H1 (cell line): ENCODE results near the gene CIZ1. TPM values are rescaled to one million over a fixed set of nuclear protein-coding genes. Genes with fewer than 3 reads are reported as not detected.

ENCODE experiments used
- CTCF ChIA-PET: fragments of 300-600 bp; sonication (Branson Sonifier 250); formaldehyde crosslinking; loops from one replicate; lab custom pipeline; 2021; ENCODE audit not compliant: partially characterized antibody; lab: Charles Lee
- POLR2A ChIA-PET: fragments of 300-600 bp; sonication (Branson Sonifier 250); formaldehyde crosslinking; loops from one replicate; lab custom pipeline; 2021; ENCODE audit warnings: inconsistent platforms; ENCODE audit not compliant: partially characterized antibody; lab: Charles Lee
- DNase-seq, 2 experiments: peaks; one replicate each; pipeline versions ENCODE4 v3.0.0 to v3.0.0-alpha.2; 2010 to 2022; ENCODE audit warnings: low spot score in 2 of 2, low read depth in 1 of 2, mixed read lengths in 1 of 2
- FAIRE-seq: peaks from 2 replicates; lab custom pipeline; 2011; peaks lifted over from hg19 to GRCh38; lab: Jason Lieb, UNC
- H2AFZ ChIP-seq: 2 replicates; pipeline ENCODE4 v1.8.1; 2012; ENCODE audit warnings: low read length, inconsistent platforms
- H2AK5ac ChIP-seq: 2 replicates; pipeline ENCODE4 v1.6.1; 2013; ENCODE audit warnings: low read depth, low read length
- H2BK120ac ChIP-seq: replicated peaks from 2 replicates; pipeline ENCODE3; 2013; ENCODE audit warnings: low read depth, low read length, inconsistent platforms
- H2BK12ac ChIP-seq: 2 replicates; pipeline ENCODE4 v1.6.1; 2013; ENCODE audit warnings: low read depth, low read length
- H2BK15ac ChIP-seq: 2 replicates; pipeline ENCODE4 v1.6.1; 2013; ENCODE audit warnings: low read length
- H2BK20ac ChIP-seq: 2 replicates; pipeline ENCODE4 v1.6.1; 2013; ENCODE audit warnings: low read length
- H2BK5ac ChIP-seq: 2 replicates; pipeline ENCODE4 v1.6.1; 2013; ENCODE audit warnings: low read depth, low read length
- H3K14ac ChIP-seq: 2 replicates; pipeline ENCODE4 v1.6.1; 2013; ENCODE audit warnings: inconsistent platforms; ENCODE audit not compliant: insufficient read length
- H3K18ac ChIP-seq: 2 replicates; pipeline ENCODE4 v1.6.1; 2013; ENCODE audit warnings: low read length; ENCODE audit errors: extremely low read depth
- H3K23ac ChIP-seq: 2 replicates; pipeline ENCODE4 v1.6.1; 2013; ENCODE audit warnings: inconsistent platforms; ENCODE audit not compliant: insufficient read length
- H3K23me2 ChIP-seq: 2 replicates; pipeline ENCODE4 v1.6.1; 2013; ENCODE audit warnings: low read depth, low read length
- H3K27ac ChIP-seq: 2 replicates; pipeline ENCODE4 v1.6.1; 2011; ENCODE audit warnings: low read depth, low read length, inconsistent platforms
- H3K27me3 ChIP-seq, 4 experiments: replicated peaks in 1 of 4; 1 replicate in 1 of 4; 2 replicates in 3 of 4; pipeline versions ENCODE4 v1.6.1 to v1.8.1; 2011 to 2013; ENCODE audit warnings: low read length in 3 of 4, mild to moderate bottlenecking in 3 of 4, inconsistent platforms in 2 of 4, mixed read lengths in 2 of 4, moderate library complexity in 1 of 4; ENCODE audit not compliant: control insufficient read depth in 3 of 4, insufficient read depth in 3 of 4; ENCODE audit errors: extremely low read depth in 1 of 4
- H3K36me3 ChIP-seq, 4 experiments: 2 replicates each; pipeline versions ENCODE4 v1.6.1 to v1.8.1; 2011 to 2013; ENCODE audit warnings: mild to moderate bottlenecking in 4 of 4, low read length in 3 of 4, moderate library complexity in 2 of 4, control low read depth in 1 of 4, inconsistent platforms in 1 of 4; ENCODE audit not compliant: insufficient read depth in 4 of 4, control insufficient read depth in 2 of 4
- H3K4ac ChIP-seq: replicated peaks from 2 replicates; pipeline ENCODE3; 2013; ENCODE audit warnings: low read length, low read depth, mixed read lengths, inconsistent platforms; ENCODE audit not compliant: insufficient read length
- H3K4me1 ChIP-seq, 4 experiments: replicated peaks in 1 of 4; 1 replicate in 1 of 4; 2 replicates in 3 of 4; pipeline versions ENCODE4 v1.6.1 to v1.8.1; 2011 to 2013; ENCODE audit warnings: low read length in 3 of 4, inconsistent platforms in 2 of 4, mixed read lengths in 1 of 4; ENCODE audit not compliant: insufficient read depth in 4 of 4, control insufficient read depth in 3 of 4
- H3K4me2 ChIP-seq, 2 experiments: 2 replicates each; pipeline versions ENCODE4 v1.6.1 to v1.8.1; 2011 to 2013; ENCODE audit warnings: low read depth in 2 of 2, low read length in 2 of 2, control low read depth in 1 of 2, inconsistent platforms in 1 of 2, mild to moderate bottlenecking in 1 of 2; ENCODE audit not compliant: insufficient read depth in 1 of 2
- H3K4me3 ChIP-seq, 4 experiments: fragments of 200-600, 300-600 bp in 1 of 4; sonication (generic), shearing (Covaris generic), sonication (Bioruptor Twin) in 1 of 4; 2 replicates each; pipeline versions ENCODE4 v1.5.1 to v1.8.1; 2011 to 2016; ENCODE audit warnings: low read length in 4 of 4, low read depth in 3 of 4, control low read depth in 2 of 4, inconsistent platforms in 2 of 4, mild to moderate bottlenecking in 2 of 4, mixed read lengths in 1 of 4, moderate library complexity in 1 of 4; ENCODE audit not compliant: insufficient read depth in 2 of 4; ENCODE audit errors: extremely low read depth in 1 of 4
- H3K56ac ChIP-seq: replicated peaks from 2 replicates; pipeline ENCODE3; 2013; ENCODE audit warnings: low read depth, mild to moderate bottlenecking, mixed read lengths, low read length, inconsistent platforms; ENCODE audit not compliant: insufficient read length
- H3K79me1 ChIP-seq: 2 replicates; pipeline ENCODE4 v1.6.1; 2013; ENCODE audit warnings: low read depth, low read length, control low read depth
- H3K79me2 ChIP-seq, 2 experiments: 2 replicates each; pipeline versions ENCODE4 v1.6.1 to v1.8.1; 2012 to 2013; ENCODE audit warnings: low read length in 2 of 2, mild to moderate bottlenecking in 2 of 2, inconsistent platforms in 1 of 2; ENCODE audit not compliant: insufficient read depth in 2 of 2, control insufficient read depth in 1 of 2
- H3K9ac ChIP-seq, 4 experiments: replicated peaks in 1 of 4; 1 replicate in 1 of 4; 2 replicates in 3 of 4; pipeline versions ENCODE4 v1.6.1 to v1.8.1; 2011 to 2013; ENCODE audit warnings: low read depth in 3 of 4, low read length in 3 of 4, control low read depth in 2 of 4, mild to moderate bottlenecking in 2 of 4, moderate library complexity in 2 of 4, inconsistent platforms in 1 of 4; ENCODE audit errors: extremely low read depth in 1 of 4
- H3K9me3 ChIP-seq, 2 experiments: 2 replicates each; pipeline versions ENCODE4 v1.6.1 to v1.8.1; 2012 to 2013; ENCODE audit warnings: mild to moderate bottlenecking in 2 of 2, moderate library complexity in 2 of 2, control low read depth in 1 of 2, inconsistent platforms in 1 of 2, low read depth in 1 of 2, low read length in 1 of 2, mixed read lengths in 1 of 2; ENCODE audit not compliant: insufficient read depth in 2 of 2
- H4K20me1 ChIP-seq, 2 experiments: replicated peaks in 1 of 2; 2 replicates each; pipeline versions ENCODE3 to v1.8.1; 2011 to 2013; ENCODE audit warnings: inconsistent platforms in 2 of 2, low read length in 2 of 2, mild to moderate bottlenecking in 1 of 2; ENCODE audit not compliant: insufficient read depth in 2 of 2, control insufficient read depth in 1 of 2
- H4K5ac ChIP-seq: 2 replicates; pipeline ENCODE4 v1.6.1; 2013; ENCODE audit warnings: low read length, low read depth, mixed read lengths, inconsistent platforms; ENCODE audit not compliant: insufficient read length
- H4K8ac ChIP-seq: 2 replicates; pipeline ENCODE4 v1.8.0; 2013; ENCODE audit warnings: mild to moderate bottlenecking, moderate library complexity, low read length, inconsistent platforms; ENCODE audit not compliant: insufficient read depth; ENCODE audit errors: extremely low read depth
- H4K91ac ChIP-seq: replicated peaks from 2 replicates; pipeline ENCODE3; 2013; ENCODE audit warnings: low read length, mixed read lengths, inconsistent platforms; ENCODE audit not compliant: insufficient read length
- BRCA1 ChIP-seq: IDR thresholded peaks from 2 replicates; pipeline ENCODE4 v1.6.1; 2012; ENCODE audit warnings: low read depth, low read length, improper control_type of control experiment
- CEBPB ChIP-seq: IDR thresholded peaks from 2 replicates; pipeline ENCODE4 v1.6.1; 2012; ENCODE audit warnings: low read depth, low read length
- RBBP5 ChIP-seq: IDR thresholded peaks from 2 replicates; pipeline ENCODE4 v1.7.1; 2012; ENCODE audit warnings: low read depth, mild to moderate bottlenecking, inconsistent platforms, low read length, moderate library complexity, borderline replicate concordance
- SAP30 ChIP-seq: fragments of 300-600 bp; sonication (generic); IDR thresholded peaks from 2 replicates; pipeline ENCODE4 v1.7.1; 2012; ENCODE audit warnings: low read length, moderate library complexity, mild to moderate bottlenecking, inconsistent platforms; ENCODE audit not compliant: insufficient read depth, insufficient replicate concordance
- ZNF274 ChIP-seq: IDR thresholded peaks from 2 replicates; pipeline ENCODE4 v1.7.0; 2012; ENCODE audit warnings: low read length, borderline replicate concordance; ENCODE audit errors: extremely low read depth
- WGBS, 2 experiments: shearing (Covaris generic) in 1 of 2; methylation state at CpG; one replicate each; pipeline versions ENCODE4 v1.1.6 to v1.1.7; 2013 to 2015; ENCODE audit warnings: low lambda C conversion rate in 2 of 2, mixed read lengths in 2 of 2, inconsistent platforms in 1 of 2, low coverage in 1 of 2, missing lambda C conversion rate in 1 of 2; ENCODE audit not compliant: insufficient replicate concordance in 2 of 2, insufficient coverage in 1 of 2, insufficient read length in 1 of 2; ENCODE audit errors: extremely low coverage in 1 of 2, missing lambda C conversion rate in 1 of 2; 5-methylcytosine and 5-hydroxymethylcytosine counted together
- polyA plus RNA-seq, 7 experiments: library from polyadenylated mRNA; depleted of rRNA in 3 of 7; stranded (reverse) in 5 of 7; unstranded in 2 of 7; fragments of >200 nt in 5 of 7; fragments of 200-250 nt in 2 of 7; gene quantifications; 1 replicate in 5 of 7; 2 replicates in 1 of 7; 4 replicates in 1 of 7; pipeline versions ENCODE4 v1.2.1 to v1.2.3, GENCODE V29; 2011 to 2013; ENCODE audit warnings: missing spikeins in 2 of 7, mixed read lengths in 2 of 7
- total RNA-seq: library from RNA; stranded (reverse); fragmentation: NEBNext Ultra II Directional; extraction: Animal tissue kit (Norgen Biotek cat#: 25700); gene quantifications from 2 replicates; pipeline ENCODE4 v1.2.1, GENCODE V29; 2021
- TF ChIP-seq, protein P1 (sequence below): IDR thresholded peaks from 2 replicates; pipeline ENCODE4 v1.6.1; 2011; ENCODE audit warnings: low read length, improper control_type of control experiment

Gene CIZ1
- total and polyA plus RNA-seq, 2 of the 8 experiments (the other 6 are each of a cell fraction or from before 2014, with no cell fraction given) = 66.0 to 107 TPM

GRCh38 chr9:128185979-128186965 lies 5.1 kb downstream of the CIZ1 start:
- Histone ChIP-seq H3K4ac (no peak overlapping the region), H3K4me1 (peaks cover 0 to 8% (median 4%) of the 10 kb centered on the region in 4 experiments; a peak in 4 of 7 replicates), H3K56ac (no peak overlapping the region), H2BK5ac (0 out of 2 replicates have a peak overlapping the region, but pooled peaks have one; percentile 24), H4K5ac (no peak overlapping the region), H2BK15ac (no peak overlapping the region), H3K14ac (no peak overlapping the region), H2AFZ (no peak overlapping the region), H2BK12ac (no peak overlapping the region), H3K18ac (no peak overlapping the region), H4K20me1 (peaks cover 0 to 6% of the 10 kb centered on the region in 2 experiments), H2BK120ac (no peak overlapping the region), H3K79me2 (no peaks in the 10 kb centered on the region), H3K4me3 (no peak overlapping the region), H3K23ac (no peak overlapping the region), H3K27ac (no peak overlapping the region), H3K36me3 (peaks cover 2 to 20% (median 7%) of the 10 kb centered on the region in 4 experiments; a peak in 5 of 8 replicates), H3K27me3 (no peaks in the 10 kb centered on the region), H2AK5ac (no peak overlapping the region), H3K9me3 (no peaks in the 10 kb centered on the region), H3K79me1 (no peaks in the 10 kb centered on the region; the same call in 1 of the 2 replicates), H2BK20ac (no peak overlapping the region), H3K9ac (no peak overlapping the region; a peak in 1 of 7 replicates), H3K23me2 (peaks cover 6% of the 10 kb centered on the region; the same call in 1 of the 2 replicates), H4K8ac (no peak overlapping the region), H4K91ac (no peak overlapping the region), H3K4me2 (no peak overlapping the region)
- ChIA-PET POLR2A (interaction anchor here (1.2 to 2.1 kb wide), 3 partner anchors 9 to 17 kb away, joined by 3 to 6 read pairs (median 5); partner anchors contain the start of gene DNM1), CTCF (interaction anchor here (0.6 to 1.7 kb wide), 9 partner anchors 9 to 1188 kb away, joined by 3 to 7 read pairs (median 4); no protein-coding TSS in a partner anchor)
- no peak for DNase-seq
- FAIRE-seq = no peak
- WGBS, 2 experiments = 91% methylated on average over 11 of the region's 11 CpGs; no CpG with 5 or more reads in 1 of the 2 experiments
- no peak for TF ChIP-seq CEBPB
- TF ChIP-seq BRCA1 = no peak
- no peak for TF ChIP-seq ZNF274
- TF ChIP-seq SAP30 = no peak
- TF ChIP-seq, protein P1, sequence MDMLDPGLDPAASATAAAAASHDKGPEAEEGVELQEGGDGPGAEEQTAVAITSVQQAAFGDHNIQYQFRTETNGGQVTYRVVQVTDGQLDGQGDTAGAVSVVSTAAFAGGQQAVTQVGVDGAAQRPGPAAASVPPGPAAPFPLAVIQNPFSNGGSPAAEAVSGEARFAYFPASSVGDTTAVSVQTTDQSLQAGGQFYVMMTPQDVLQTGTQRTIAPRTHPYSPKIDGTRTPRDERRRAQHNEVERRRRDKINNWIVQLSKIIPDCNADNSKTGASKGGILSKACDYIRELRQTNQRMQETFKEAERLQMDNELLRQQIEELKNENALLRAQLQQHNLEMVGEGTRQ = no peak
- TF ChIP-seq RBBP5 = no peak
